Keratinocyte (primary cell): ENCODE measurements around the gene HCRT. TPM values are rescaled to one million over a fixed set of nuclear protein-coding genes. Genes with fewer than 3 reads are reported as not detected.

Experiments
- DNase-seq: peaks from one replicate; pipeline ENCODE4 v3.0.0-alpha.2; 2011; ENCODE audit warnings: low read depth, missing footprints, low spot score
- FAIRE-seq: peaks from 2 replicates; lab custom pipeline; 2011; peaks lifted over from hg19 to GRCh38; lab: Jason Lieb, UNC
- H2AFZ ChIP-seq: 2 replicates; pipeline ENCODE4 v1.6.0; 2012; ENCODE audit warnings: low read length, control low read depth, inconsistent platforms; ENCODE audit not compliant: control insufficient read depth
- H3K27ac ChIP-seq: 2 replicates; pipeline ENCODE4 v1.5.1; 2011; ENCODE audit warnings: low read length; ENCODE audit not compliant: control insufficient read depth, insufficient read depth
- H3K27me3 ChIP-seq: 3 replicates; pipeline ENCODE4 v1.6.0; 2011; ENCODE audit warnings: low read length; ENCODE audit not compliant: control insufficient read depth, insufficient read depth; ENCODE audit errors: extremely low read depth
- H3K36me3 ChIP-seq, 2 experiments: 2 replicates in 1 of 2; 3 replicates in 1 of 2; pipeline ENCODE4 v1.5.1; 2011; ENCODE audit warnings: low read length in 2 of 2, mild to moderate bottlenecking in 1 of 2; ENCODE audit not compliant: control insufficient read depth in 2 of 2, insufficient read depth in 2 of 2; ENCODE audit errors: extremely low read depth in 1 of 2
- H3K4me1 ChIP-seq: 3 replicates; pipeline ENCODE4 v1.5.1; 2011; ENCODE audit warnings: low read length; ENCODE audit not compliant: control insufficient read depth, insufficient read depth; ENCODE audit errors: extremely low read depth
- H3K4me2 ChIP-seq: 3 replicates; pipeline ENCODE4 v1.6.0; 2011; ENCODE audit warnings: low read depth, low read length; ENCODE audit not compliant: control insufficient read depth, insufficient read depth; ENCODE audit errors: extremely low read depth
- H3K4me3 ChIP-seq, 3 experiments: fragments of 200-600 bp in 1 of 3; sonication (generic) in 1 of 3; 2 replicates in 2 of 3; 3 replicates in 1 of 3; pipeline ENCODE4 v1.5.1; 2011 to 2016; ENCODE audit warnings: low read length in 3 of 3, mild to moderate bottlenecking in 3 of 3, control low read depth in 2 of 3, inconsistent platforms in 1 of 3, low read depth in 1 of 3, mixed read lengths in 1 of 3, mixed run types in 1 of 3, moderate library complexity in 1 of 3; ENCODE audit not compliant: control insufficient read depth in 2 of 3, insufficient read depth in 2 of 3; ENCODE audit errors: extremely low read depth in 1 of 3
- H3K79me2 ChIP-seq: 2 replicates; pipeline ENCODE4 v1.6.0; 2012; ENCODE audit warnings: low read length; ENCODE audit not compliant: control insufficient read depth, insufficient read depth
- H3K9ac ChIP-seq: 3 replicates; pipeline ENCODE4 v1.6.0; 2011; ENCODE audit warnings: low read length; ENCODE audit not compliant: control insufficient read depth, insufficient read depth; ENCODE audit errors: extremely low read depth
- H3K9me1 ChIP-seq: 3 replicates; pipeline ENCODE4 v1.6.0; 2011; ENCODE audit warnings: low read length; ENCODE audit not compliant: control insufficient read depth, insufficient read depth; ENCODE audit errors: extremely low read depth
- H3K9me3 ChIP-seq: 2 replicates; pipeline ENCODE4 v1.5.1; 2012; ENCODE audit warnings: low read depth, low read length; ENCODE audit not compliant: control insufficient read depth
- H4K20me1 ChIP-seq: 3 replicates; pipeline ENCODE4 v1.6.0; 2011; ENCODE audit warnings: low read length; ENCODE audit not compliant: control insufficient read depth, insufficient read depth; ENCODE audit errors: extremely low read depth
- EZH2 ChIP-seq: IDR thresholded peaks from one replicate; pipeline ENCODE4 v1.6.1; 2012; ENCODE audit warnings: inconsistent platforms, mild to moderate bottlenecking, low read length, moderate library complexity
- dilution Hi-C: fragments of 300-500 bp; cut with MboI; formaldehyde crosslinking; loops from one replicate; pipeline ENCODE4 v1.7.0; 2020; ENCODE audit warnings: low sequenced_read_pairs; ENCODE audit not compliant: extremely low pct_ligation_motif_present
- polyA plus RNA-seq, 5 experiments: library from polyadenylated mRNA; depleted of rRNA in 3 of 5; stranded (reverse) in 3 of 5; stranded (forward) in 1 of 5; unstranded in 1 of 5; fragments of >200 nt; gene quantifications; 1 replicate in 1 of 5; 2 replicates in 3 of 5; 3 replicates in 1 of 5; pipeline versions ENCODE4 v1.2.1 to v1.2.3, GENCODE V29; 2011 to 2012; ENCODE audit warnings: missing spikeins in 2 of 5, low read depth in 1 of 5, low replicate concordance in 1 of 5
- TF ChIP-seq, protein P1 (sequence below), 3 experiments: IDR thresholded peaks in 1 of 3; conservative IDR thresholded peaks in 1 of 3; optimal IDR thresholded peaks in 1 of 3; 2 replicates in 2 of 3; 3 replicates in 1 of 3; pipeline versions ENCODE3 to v1.5.1; 2011; ENCODE audit warnings: low read length in 3 of 3, mild to moderate bottlenecking in 3 of 3, moderate library complexity in 2 of 3, control low read depth in 1 of 3, inconsistent platforms in 1 of 3; ENCODE audit not compliant: insufficient read depth in 2 of 3; ENCODE audit errors: extremely low read depth in 1 of 3

The HCRT gene
- polyA plus RNA-seq, 1 donor (not counting 4 experiments of a cell fraction or from before 2014, with no cell fraction given): not detected

DNA sequence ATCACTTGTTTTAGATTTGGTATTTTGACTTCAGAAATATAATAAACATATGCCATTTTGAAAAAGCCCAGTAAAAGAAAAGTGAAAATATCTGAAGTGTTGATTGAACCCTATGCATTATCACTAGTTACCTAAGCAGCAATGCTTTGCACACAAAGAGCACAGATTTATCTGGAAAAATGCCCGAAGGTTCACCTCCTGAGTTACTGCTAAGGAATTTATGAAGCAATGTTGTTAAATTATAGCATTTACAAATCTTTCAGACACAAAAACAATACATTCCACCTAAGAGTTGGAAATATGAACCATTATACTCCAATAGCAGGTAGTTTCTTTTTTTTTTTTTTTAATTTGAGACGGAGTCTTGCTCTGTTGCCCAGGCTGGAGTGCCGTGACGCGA, 47.9 kb upstream of the HCRT start:
- no peaks in the 10 kb centered on the region for H3K4me1 ChIP-seq
- H3K27me3 ChIP-seq: no peaks in the 10 kb centered on the region
- H3K36me3 ChIP-seq: no peaks in the 10 kb centered on the region
- no peaks in the 10 kb centered on the region for H3K9me3 ChIP-seq
- H3K4me2 ChIP-seq: no peak overlapping the region
- DNase-seq (no peak), FAIRE-seq (no peak)
- no peak overlapping the region for H3K27ac ChIP-seq
- H3K4me3 ChIP-seq: no peak overlapping the region
- no peaks in the 10 kb centered on the region for H4K20me1 ChIP-seq
- H3K79me2 ChIP-seq: no peaks in the 10 kb centered on the region
- dilution Hi-C loops: no loop called here
- no peak for TF ChIP-seq EZH2
- TF ChIP-seq, protein P1, sequence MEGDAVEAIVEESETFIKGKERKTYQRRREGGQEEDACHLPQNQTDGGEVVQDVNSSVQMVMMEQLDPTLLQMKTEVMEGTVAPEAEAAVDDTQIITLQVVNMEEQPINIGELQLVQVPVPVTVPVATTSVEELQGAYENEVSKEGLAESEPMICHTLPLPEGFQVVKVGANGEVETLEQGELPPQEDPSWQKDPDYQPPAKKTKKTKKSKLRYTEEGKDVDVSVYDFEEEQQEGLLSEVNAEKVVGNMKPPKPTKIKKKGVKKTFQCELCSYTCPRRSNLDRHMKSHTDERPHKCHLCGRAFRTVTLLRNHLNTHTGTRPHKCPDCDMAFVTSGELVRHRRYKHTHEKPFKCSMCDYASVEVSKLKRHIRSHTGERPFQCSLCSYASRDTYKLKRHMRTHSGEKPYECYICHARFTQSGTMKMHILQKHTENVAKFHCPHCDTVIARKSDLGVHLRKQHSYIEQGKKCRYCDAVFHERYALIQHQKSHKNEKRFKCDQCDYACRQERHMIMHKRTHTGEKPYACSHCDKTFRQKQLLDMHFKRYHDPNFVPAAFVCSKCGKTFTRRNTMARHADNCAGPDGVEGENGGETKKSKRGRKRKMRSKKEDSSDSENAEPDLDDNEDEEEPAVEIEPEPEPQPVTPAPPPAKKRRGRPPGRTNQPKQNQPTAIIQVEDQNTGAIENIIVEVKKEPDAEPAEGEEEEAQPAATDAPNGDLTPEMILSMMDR (optimal IDR thresholded peaks at IDR 0.05 in 1 of 3, IDR thresholded peaks at IDR 0.05 in 1 of 3, conservative IDR thresholded peaks at IDR 0.05 in 1 of 3; ENCODE audit: extremely low read depth in 1 of 3, insufficient read depth in 2 of 3, low read length in 3 of 3): no peak
- H3K9ac ChIP-seq: no peak overlapping the region
- no peaks in the 10 kb centered on the region for H3K9me1 ChIP-seq
- H2AFZ ChIP-seq: no peak overlapping the region

DNA sequence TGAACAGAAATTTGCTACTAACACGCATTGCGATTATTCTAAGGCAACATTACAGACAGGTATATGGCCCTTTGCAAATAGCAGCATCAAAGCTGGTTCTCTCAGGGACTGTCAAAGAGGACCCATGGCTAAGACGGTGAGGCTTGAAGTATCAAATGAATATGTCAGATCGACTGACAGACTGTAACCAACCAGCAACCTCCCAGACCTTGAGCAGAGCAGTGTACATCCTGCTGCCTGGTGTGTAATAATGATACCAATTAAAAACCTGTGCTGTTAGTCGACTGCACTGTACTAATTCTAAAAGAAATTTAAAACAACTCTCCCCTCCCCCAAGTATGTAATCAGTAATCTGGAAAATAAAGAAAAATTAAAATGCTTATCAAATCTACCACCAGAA, 45.0 kb upstream of the HCRT start:
- Histone ChIP-seq H3K4me2 (no peak overlapping the region), H3K36me3 (peaks cover 0 to 2% of the 10 kb centered on the region in 2 experiments), H3K27me3 (no peaks in the 10 kb centered on the region), H3K9me1 (no peaks in the 10 kb centered on the region), H3K9me3 (no peaks in the 10 kb centered on the region), H3K79me2 (no peaks in the 10 kb centered on the region), H3K4me3 (no peak overlapping the region), H4K20me1 (no peaks in the 10 kb centered on the region), H3K4me1 (no peaks in the 10 kb centered on the region), H2AFZ (no peak overlapping the region), H3K27ac (no peak overlapping the region), H3K9ac (no peak overlapping the region)
- dilution Hi-C loops: no loop called here
- no peak for DNase-seq
- FAIRE-seq: no peak
- TF ChIP-seq EZH2: no peak
- TF ChIP-seq, protein P1 (optimal IDR thresholded peaks at IDR 0.05 in 1 of 3, IDR thresholded peaks at IDR 0.05 in 1 of 3, conservative IDR thresholded peaks at IDR 0.05 in 1 of 3; ENCODE audit: extremely low read depth in 1 of 3, insufficient read depth in 2 of 3, low read length in 3 of 3): no peak
